PC-3 (cell line): ENCODE results near the gene GPC6.

Source experiments
- EZH2phosphoT487 ChIP-seq: fragments of 300-600 bp; sonication (generic); IDR thresholded peaks from 2 replicates; pipeline ENCODE4 v1.6.1; 2018; ENCODE audit warnings: mild to moderate bottlenecking, antibody characterized with exemption, low read length, borderline replicate concordance
- TF ChIP-seq, protein P1 (sequence below): fragments of 300-600 bp; sonication (generic); conservative IDR thresholded peaks from 2 replicates; pipeline ENCODE4 v1.5.1; 2017; ENCODE audit warnings: antibody characterized with exemption, low read depth, mild to moderate bottlenecking, low read length

DNA sequence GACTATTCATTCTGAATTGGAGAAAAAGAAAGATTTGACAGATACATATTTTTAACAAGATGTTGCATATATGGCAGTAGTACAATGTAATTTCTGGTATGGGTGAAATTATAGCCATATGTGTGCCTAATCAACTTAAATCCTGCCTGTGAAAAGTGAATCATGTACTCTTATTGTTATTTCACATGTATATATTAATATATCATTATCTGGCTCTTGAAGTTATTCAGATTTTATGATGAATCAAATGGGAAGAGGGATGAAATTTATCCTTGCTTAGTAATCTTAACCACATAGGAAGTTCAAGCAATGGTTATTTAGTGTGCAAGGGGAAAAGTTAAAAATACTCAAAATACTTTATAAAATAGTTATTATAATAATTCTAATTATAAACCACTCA lies 80.5 kb downstream of the GPC6 start:
- TF ChIP-seq, protein P1, sequence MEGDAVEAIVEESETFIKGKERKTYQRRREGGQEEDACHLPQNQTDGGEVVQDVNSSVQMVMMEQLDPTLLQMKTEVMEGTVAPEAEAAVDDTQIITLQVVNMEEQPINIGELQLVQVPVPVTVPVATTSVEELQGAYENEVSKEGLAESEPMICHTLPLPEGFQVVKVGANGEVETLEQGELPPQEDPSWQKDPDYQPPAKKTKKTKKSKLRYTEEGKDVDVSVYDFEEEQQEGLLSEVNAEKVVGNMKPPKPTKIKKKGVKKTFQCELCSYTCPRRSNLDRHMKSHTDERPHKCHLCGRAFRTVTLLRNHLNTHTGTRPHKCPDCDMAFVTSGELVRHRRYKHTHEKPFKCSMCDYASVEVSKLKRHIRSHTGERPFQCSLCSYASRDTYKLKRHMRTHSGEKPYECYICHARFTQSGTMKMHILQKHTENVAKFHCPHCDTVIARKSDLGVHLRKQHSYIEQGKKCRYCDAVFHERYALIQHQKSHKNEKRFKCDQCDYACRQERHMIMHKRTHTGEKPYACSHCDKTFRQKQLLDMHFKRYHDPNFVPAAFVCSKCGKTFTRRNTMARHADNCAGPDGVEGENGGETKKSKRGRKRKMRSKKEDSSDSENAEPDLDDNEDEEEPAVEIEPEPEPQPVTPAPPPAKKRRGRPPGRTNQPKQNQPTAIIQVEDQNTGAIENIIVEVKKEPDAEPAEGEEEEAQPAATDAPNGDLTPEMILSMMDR = no peak
- TF ChIP-seq EZH2phosphoT487 = no peak
